ENCODE results near the gene EXOC3.

- TF ChIP-seq CBX3 (IDR thresholded peaks at IDR 0.05; ENCODE audit: low read depth) (no peak), POLR2AphosphoS5 (IDR thresholded peaks at IDR 0.05; ENCODE audit: low read depth, low read length) (no peak)
- TF ChIP-seq, protein P1, sequence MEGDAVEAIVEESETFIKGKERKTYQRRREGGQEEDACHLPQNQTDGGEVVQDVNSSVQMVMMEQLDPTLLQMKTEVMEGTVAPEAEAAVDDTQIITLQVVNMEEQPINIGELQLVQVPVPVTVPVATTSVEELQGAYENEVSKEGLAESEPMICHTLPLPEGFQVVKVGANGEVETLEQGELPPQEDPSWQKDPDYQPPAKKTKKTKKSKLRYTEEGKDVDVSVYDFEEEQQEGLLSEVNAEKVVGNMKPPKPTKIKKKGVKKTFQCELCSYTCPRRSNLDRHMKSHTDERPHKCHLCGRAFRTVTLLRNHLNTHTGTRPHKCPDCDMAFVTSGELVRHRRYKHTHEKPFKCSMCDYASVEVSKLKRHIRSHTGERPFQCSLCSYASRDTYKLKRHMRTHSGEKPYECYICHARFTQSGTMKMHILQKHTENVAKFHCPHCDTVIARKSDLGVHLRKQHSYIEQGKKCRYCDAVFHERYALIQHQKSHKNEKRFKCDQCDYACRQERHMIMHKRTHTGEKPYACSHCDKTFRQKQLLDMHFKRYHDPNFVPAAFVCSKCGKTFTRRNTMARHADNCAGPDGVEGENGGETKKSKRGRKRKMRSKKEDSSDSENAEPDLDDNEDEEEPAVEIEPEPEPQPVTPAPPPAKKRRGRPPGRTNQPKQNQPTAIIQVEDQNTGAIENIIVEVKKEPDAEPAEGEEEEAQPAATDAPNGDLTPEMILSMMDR (IDR thresholded peaks at IDR 0.05 in 2 of 3, conservative IDR thresholded peaks at IDR 0.05 in 1 of 3; ENCODE audit: borderline replicate concordance in 1 of 3, insufficient read depth in 1 of 3, low read depth in 2 of 3, low read length in 2 of 3) = no peak
These were observed 23.8 kb downstream of the EXOC3 start for GRCh38 chr5:466661-467310.
